Femur (tissue), 1 donor: ENCODE data around the gene BET1.

Experiments
- DNase-seq: peaks from one replicate; pipeline ENCODE4 v3.0.0-alpha.2; 2017

BET1 gene

GRCh38 chr7:94011714-94012353, 7.7 kb upstream of the BET1 start:
- no peak for DNase-seq

GRCh38 chr7:94008537-94008936, 4.4 kb upstream of the BET1 start:
- no peak for DNase-seq

- DNase-seq = no peak
Observed at GRCh38 chr7:94005753-94006152, 1.6 kb upstream of the BET1 start.

GRCh38 chr7:94003446-94004023, 620 bp downstream of the BET1 start:
- DNase-seq = peak; percentile 20

GRCh38 chr7:94001396-94001795, 2.8 kb downstream of the BET1 start:
- DNase-seq = no peak

- DNase-seq = no peak
Observed at GRCh38 chr7:93997868-93998267, 6.3 kb downstream of the BET1 start.

GRCh38 chr7:93992421-93993110, 11.6 kb downstream of the BET1 start:
- DNase-seq = no peak

- DNase-seq = no peak
Observed at GRCh38 chr7:93987297-93987696, 16.9 kb downstream of the BET1 start.

- no peak for DNase-seq
Observed at GRCh38 chr7:93985101-93985500, 19.1 kb downstream of the BET1 start.

GRCh38 chr7:93984024-93984423, 20.1 kb downstream of the BET1 start:
- DNase-seq = no peak

- DNase-seq = no peak
Observed at GRCh38 chr7:93981480-93981874, 22.7 kb downstream of the BET1 start.

- DNase-seq = no peak
Observed at GRCh38 chr7:93980744-93981479, 23.2 kb downstream of the BET1 start.

GRCh38 chr7:93977211-93977950, 26.8 kb downstream of the BET1 start:
- DNase-seq = no peak

GRCh38 chr7:93973134-93973533, 31.0 kb downstream of the BET1 start:
- no peak for DNase-seq

GRCh38 chr7:93972029-93972725, 32.0 kb downstream of the BET1 start:
- no peak for DNase-seq

GRCh38 chr7:93968911-93969620, 35.1 kb downstream of the BET1 start:
- DNase-seq = no peak

- DNase-seq = no peak
Observed at GRCh38 chr7:93964813-93965212, 39.3 kb downstream of the BET1 start.

GRCh38 chr7:93964262-93964661, 39.9 kb downstream of the BET1 start:
- no peak for DNase-seq

GRCh38 chr7:93960986-93961385, 43.2 kb downstream of the BET1 start:
- no peak for DNase-seq

GRCh38 chr7:93958651-93959050, 45.5 kb downstream of the BET1 start:
- no peak for DNase-seq

- no peak for DNase-seq
Observed at GRCh38 chr7:93958216-93958615, 45.9 kb downstream of the BET1 start.

GRCh38 chr7:93957767-93958166, 46.4 kb downstream of the BET1 start:
- DNase-seq = no peak
